Frontal cortex (tissue), 4 donors: ENCODE data around the gene PI16. TPM values are rescaled to one million over a fixed set of nuclear protein-coding genes. Genes with fewer than 3 reads are reported as not detected.

Experiments
- DNase-seq, 2 donors: peaks; one replicate each; pipeline ENCODE4 v3.0.0; 2012; ENCODE audit warnings: low spot score in 2 of 2
- FAIRE-seq: peaks from 2 replicates; lab custom pipeline; 2012; peaks lifted over from hg19 to GRCh38; lab: Jason Lieb, UNC
- total RNA-seq: library from RNA; depleted of rRNA; stranded (reverse); fragments of >200 nt; gene quantifications from one replicate; pipeline ENCODE4 v1.2.3, GENCODE V29; 2014
- donor health status: control.
- donor health status: control.
- donor health status: control.

Gene PI16
- total RNA-seq, 1 donor from 2014 or later, result under 0.01 TPM

GRCh38 chr6:37013516-37014491, 59.3 kb downstream of the PI16 start:
- FAIRE-seq, result no peak
- no peak for DNase-seq

Other genes with a start within 250 kb of the PI16 start
- 12.6 TPM for gene CPNE5, start 115.3 kb upstream of the PI16 start, total RNA-seq
- gene PPIL1, start 79.9 kb upstream of the PI16 start, total RNA-seq, result 40.8 TPM
- gene C6orf89, start 68.8 kb upstream of the PI16 start, total RNA-seq, result 28.9 TPM
- 152 TPM for gene MTCH1, start 31.5 kb downstream of the PI16 start, total RNA-seq
- 0.82 TPM for gene FGD2, start 50.9 kb downstream of the PI16 start, total RNA-seq
- 20.4 TPM for gene PIM1, start 215.4 kb downstream of the PI16 start, total RNA-seq